Embryonic facial prominence (tissue), 1 donor: Measurements from ENCODE around the gene CYP39A1.

Experiments used
- DNase-seq: peaks from one replicate; pipeline ENCODE4 v3.0.0-alpha.2; 2016; ENCODE audit errors: extremely low spot score

CYP39A1 gene, protein sequence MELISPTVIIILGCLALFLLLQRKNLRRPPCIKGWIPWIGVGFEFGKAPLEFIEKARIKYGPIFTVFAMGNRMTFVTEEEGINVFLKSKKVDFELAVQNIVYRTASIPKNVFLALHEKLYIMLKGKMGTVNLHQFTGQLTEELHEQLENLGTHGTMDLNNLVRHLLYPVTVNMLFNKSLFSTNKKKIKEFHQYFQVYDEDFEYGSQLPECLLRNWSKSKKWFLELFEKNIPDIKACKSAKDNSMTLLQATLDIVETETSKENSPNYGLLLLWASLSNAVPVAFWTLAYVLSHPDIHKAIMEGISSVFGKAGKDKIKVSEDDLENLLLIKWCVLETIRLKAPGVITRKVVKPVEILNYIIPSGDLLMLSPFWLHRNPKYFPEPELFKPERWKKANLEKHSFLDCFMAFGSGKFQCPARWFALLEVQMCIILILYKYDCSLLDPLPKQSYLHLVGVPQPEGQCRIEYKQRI

DNA sequence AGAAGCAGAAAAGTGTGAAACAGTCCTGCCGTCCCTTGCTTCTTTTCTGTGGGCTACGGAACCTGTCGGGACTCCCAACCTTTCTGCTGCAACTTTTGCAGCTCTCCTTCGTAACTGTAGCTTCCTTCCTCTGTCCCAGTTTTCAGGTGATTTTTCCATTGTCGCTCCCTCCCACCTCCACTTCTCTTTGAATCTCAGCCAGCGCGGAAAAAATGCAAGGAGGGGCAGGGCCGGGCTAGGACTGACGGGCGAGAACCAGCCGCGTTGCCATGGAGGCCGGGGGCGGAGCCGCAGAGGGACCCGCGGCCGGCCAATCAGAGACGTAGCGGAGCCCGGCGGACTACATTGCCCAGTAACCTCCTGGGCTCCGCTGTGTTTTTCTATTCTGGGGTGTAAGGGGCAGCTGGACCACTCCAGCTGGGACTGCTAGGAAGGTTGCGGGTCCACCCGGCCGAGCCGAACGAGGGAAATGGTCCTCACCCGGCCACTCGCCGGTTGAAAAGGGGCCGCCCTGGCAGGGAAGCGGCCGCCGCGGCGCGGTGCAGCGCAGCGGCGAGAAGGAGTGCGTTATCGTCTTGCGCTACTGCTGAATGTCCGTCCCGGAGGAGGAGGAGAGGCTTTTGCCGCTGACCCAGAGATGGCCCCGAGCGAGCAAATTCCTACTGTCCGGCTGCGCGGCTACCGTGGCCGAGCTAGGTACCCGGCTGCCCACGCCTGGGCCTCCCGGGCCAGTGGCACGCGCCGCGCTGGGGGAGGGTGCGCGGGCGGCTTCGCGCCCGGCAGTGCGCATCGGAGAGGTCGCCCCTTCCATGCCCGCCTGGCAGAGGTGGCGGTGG, at the start of gene CYP39A1, which contains the start of gene SLC25A27:
Gene CYP39A1 (minus strand): TSS at position 216 of the 836 bp plus-strand sequence. CDS start 236 bp downstream, outside the sequence.
Gene SLC25A27 (plus strand): TSS at position 373 of the 836 bp plus-strand sequence. CDS start 218 bp downstream, at position 591.
- peak; percentile 84 for DNase-seq

DNA sequence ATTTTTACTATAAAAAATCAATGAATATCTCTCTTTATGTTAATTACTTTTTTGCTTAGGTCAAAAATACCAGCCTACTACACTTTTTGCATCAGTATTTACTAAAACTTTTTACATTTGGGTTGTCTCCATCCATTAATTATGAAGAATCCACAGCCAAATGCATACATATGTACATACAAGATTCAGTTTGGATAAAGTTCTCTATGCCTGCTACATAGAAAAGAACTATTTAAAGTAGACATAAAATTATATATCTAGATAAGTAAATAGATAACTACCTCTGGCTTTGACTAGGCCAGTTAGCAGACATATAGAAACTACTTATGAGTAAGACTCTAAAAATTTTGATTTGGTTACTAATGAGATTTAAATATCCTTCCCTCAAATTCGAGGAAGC, 47.4 kb upstream of the CYP39A1 start:
- DNase-seq: no peak

DNA sequence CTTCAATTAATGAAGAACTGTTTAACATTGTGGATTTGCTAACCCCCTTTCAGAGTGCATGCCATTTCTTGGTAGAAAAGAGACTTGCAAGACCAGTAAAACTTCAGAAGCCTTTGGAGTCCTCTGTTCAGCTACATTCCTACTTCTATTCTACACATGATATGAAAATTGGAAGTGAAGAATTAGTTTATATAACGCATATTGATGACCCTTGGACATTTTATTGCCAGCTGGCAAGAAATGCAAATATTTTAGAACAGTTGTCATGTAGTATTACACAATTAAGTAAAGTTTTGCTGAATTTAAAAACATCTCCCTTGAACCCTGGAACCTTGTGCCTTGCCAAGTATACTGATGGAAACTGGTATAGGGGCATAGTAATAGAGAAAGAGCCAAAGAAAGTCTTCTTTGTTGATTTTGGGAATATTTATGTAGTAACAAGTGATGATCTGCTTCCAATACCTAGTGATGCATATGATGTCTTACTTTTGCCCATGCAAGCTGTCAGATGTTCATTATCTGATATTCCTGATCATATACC, 38.4 kb upstream of the CYP39A1 start:
- no peak for DNase-seq

DNA sequence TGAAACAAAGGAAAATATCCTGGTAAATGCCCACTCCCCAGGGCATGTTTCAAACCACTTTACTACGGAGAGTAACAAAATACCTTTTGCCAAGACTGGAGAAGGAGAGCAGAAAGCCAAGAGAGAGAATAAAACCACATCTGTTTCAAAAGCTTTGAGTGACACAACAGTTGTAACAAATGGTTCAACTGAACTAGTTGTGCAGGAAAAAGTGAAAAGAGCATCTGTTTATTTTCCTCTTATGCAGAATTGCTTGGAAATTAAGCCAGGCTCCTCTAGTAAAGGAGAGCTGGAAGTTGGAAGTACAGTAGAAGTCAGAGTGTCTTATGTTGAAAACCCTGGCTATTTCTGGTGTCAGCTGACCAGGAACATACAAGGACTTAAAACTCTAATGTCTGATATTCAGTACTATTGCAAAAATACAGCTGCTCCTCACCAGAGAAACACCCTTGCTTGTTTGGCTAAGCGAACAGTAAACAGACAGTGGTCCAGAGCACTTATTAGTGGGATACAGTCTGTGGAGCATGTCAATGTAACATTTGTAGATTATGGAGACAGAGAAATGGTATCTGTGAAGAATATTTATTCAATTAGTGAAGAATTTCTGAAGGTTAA, 37.6 kb upstream of the CYP39A1 start:
- no peak for DNase-seq

DNA sequence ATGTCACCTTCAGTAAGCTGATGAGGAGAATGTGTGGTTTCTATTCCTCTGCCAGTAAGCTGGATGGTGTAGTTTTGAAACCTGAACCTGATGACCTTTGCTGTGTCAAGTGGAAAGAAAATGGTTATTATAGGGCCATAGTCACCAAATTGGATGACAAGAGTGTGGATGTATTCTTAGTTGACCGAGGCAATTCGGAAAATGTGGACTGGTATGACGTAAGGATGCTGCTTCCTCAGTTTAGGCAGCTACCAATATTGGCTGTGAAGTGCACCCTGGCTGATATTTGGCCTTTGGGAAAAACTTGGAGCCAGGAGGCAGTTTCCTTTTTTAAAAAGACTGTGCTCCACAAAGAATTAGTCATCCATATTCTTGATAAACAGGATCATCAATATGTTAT, 37.0 kb upstream of the CYP39A1 start:
- no peak for DNase-seq

DNA sequence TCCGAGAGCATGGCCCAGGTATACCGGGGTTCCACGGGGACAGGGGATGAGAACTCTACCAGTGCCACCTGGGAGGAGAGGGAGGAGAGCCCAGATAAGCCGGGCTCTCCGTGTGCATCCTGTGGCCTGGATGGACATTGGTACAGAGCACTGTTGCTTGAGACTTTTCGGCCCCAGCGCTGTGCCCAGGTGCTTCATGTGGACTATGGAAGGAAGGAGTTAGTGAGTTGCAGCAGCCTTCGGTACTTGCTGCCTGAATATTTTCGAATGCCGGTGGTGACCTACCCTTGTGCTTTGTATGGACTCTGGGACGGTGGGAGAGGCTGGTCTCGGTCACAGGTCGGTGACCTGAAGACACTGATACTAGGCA, 36.3 kb upstream of the CYP39A1 start:
- DNase-seq: no peak

DNA sequence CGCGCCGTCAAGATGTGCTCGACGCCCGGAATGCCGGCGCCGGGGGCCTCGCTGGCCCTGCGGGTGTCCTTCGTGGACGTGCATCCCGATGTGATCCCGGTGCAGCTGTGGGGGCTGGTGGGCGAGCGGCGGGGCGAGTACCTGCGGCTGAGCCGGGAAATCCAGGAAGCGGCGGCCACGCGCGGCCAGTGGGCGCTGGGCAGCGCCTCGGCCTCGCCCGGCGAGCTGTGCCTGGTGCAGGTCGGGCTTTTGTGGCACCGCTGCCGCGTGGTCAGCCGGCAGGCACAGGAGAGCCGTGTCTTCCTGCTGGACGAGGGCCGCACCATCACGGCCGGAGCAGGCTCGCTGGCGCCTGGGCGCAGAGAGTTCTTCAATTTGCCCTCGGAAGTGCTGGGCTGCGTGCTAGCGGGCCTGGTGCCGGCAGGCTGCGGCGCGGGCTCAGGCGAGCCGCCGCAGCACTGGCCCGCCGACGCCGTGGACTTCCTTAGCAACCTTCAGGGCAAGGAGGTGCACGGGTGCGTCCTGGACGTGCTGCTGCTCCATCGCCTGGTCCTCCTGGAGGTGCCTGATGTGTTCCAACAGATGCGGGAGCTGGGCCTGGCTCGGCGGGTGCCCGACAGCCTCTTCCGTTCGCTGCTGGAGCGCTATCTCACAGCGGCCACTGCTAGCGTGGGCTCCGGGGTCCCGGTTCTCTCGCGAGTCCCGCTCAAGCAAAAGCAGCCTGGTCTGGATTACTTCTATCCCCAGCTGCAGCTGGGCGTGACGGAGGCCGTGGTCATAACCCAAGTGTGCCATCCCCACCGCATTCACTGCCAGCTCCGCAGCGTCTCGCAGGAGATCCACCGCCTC, 35.7 kb upstream of the CYP39A1 start:
- no peak for DNase-seq

DNA sequence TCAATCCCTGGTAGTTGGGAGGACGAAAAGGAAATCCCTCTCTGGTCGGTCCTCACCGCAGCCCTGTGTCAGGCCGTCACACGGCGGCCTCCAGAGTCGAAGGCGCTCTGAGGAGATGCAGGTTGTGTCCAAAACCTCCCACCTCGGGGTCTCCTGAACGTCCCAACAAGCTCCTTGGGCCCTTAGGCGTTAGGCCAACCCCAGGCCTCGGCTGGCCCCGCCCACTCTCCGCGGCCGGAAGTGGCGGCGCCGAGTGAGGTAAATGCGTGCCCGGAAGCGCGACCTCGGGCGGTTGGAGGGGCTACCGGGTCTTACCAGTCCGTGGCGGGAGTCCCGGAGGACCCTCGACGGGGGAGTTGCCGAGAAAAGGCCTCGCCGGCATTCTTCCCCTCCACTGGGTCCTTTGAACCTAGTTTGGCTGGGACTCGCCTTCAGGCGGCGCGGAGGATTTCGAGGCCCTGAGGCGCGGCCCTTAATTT, 35.0 kb upstream of the CYP39A1 start, which contains the start of gene TDRD6:
Gene TDRD6 (plus strand): TSS at position 267 of the 479 bp plus-strand sequence. CDS start 244 bp downstream, outside the sequence.
- DNase-seq: no peak

DNA sequence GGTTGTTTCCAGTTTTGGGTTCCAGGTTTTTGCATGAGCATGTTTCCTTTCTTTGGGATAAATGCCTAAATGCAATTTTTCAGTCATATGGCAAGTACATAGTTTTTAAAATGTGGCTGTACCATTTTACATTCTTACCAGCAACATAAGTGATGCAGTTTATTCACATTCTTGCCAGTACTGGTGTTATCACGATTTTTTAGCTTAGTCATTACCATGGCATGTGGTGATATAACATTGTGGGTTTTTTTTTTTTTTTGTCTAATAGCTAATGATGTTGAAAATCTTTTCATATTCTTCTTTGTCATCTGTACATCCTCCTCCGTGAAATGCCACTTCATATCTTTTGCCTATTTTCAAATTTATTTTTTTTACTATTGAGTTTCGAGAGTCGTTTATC, 32.2 kb upstream of the CYP39A1 start:
- DNase-seq: no peak

DNA sequence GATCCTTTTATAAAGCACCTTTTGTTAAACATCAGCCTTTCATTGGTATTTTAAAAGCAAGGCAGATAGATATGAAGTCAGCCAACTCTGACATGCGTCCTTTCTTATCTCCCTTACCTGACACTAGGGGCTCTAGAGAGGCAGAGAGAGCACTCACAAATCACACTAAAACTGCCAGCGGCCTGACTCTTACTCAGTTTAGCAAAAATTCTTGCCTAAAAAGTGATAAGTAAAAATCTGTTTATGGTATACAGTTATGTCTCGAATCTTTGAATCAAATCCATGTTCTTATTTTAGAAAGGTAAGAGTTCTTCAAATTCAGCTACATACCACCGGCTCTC, 24.7 kb upstream of the CYP39A1 start:
- no peak for DNase-seq

DNA sequence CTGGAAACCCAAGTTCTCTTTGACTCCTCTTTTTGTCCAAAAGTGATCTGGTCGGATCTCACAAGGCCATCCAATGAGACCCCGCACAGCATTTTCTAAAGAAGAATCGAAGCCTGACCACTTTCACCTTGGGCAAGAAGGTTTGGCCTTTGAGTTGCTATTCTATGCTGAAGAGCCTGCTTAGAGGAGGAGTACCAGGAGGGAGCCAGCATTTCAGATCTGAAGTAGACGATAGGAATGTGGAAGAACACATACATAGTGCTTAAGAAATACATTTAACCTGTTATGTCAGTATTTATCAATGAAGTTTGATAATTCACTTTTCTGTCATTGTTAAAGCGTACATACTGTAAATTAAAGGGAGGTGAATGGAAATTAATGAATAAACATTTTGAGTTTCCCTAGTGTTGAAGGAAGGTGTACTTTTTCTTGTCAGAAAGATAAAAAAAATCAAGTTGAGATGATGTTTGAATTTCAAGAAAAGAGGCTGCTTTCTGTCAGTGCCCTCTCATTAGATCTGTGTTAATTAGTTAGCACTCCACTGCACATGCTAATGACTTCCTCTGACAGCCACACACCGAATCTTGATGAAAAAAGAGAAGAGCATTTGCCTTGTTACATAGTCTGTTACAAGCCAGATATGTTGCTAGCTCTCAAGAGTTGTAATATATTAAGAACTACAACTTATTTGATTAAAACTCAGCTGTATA, 24.1 kb upstream of the CYP39A1 start:
- no peak for DNase-seq

DNA sequence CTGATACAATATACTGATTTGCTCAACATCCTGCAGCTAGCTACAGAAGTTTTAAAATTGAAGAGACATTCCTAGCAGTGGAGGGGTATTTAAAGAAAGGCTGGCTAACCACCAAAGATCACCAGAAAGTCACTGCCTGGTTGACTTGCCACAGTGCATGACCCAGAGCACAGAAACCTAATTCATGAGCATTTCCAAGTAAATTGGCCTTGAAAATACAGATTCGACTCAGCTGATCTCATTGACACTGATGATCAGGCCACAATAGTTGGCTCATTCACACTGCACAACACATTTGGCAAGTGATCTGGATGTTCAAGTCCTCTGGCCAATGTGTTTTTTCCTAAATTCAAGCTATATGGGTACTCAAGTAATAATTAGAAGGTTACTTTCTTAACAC, 21.8 kb upstream of the CYP39A1 start:
- DNase-seq: no peak

DNA sequence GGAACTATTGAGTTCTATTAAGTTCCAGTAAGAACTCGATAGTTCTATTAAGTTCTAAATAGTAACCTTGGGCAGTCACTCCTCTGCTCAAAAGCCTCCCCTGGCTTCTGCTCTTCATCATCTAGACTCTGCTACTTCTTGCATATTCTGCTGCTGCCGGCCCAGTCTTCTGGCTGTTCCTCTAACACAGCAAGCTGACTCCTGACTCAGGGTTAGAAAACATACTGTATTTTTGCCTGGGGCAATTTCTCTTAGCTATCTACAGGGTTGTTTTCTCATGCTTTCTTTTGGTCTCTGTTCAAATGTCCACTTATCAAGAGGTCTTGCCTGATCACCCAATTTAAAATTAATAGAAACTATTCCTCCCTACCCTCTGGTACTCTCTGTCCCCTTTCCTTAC, 14.8 kb upstream of the CYP39A1 start:
- no peak for DNase-seq

DNA sequence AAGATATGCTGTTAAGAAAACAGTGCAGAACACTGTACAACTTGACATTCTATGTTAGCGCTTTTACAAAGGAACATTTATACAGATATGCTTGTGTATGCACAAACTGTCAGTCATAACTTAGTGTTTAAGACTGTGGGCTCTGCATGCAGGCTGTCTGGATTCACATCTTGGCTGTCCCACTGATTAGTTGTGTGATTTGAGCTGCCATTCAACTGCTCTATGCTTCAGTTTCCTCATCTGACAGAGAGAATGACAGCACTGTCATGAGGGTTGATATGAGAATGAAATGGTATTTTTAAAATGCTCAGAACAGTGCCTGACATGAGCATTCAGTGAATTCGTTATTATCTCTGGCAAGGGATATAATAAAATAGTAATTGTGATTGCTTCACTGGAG, 8.9 kb upstream of the CYP39A1 start:
- DNase-seq: no peak

DNA sequence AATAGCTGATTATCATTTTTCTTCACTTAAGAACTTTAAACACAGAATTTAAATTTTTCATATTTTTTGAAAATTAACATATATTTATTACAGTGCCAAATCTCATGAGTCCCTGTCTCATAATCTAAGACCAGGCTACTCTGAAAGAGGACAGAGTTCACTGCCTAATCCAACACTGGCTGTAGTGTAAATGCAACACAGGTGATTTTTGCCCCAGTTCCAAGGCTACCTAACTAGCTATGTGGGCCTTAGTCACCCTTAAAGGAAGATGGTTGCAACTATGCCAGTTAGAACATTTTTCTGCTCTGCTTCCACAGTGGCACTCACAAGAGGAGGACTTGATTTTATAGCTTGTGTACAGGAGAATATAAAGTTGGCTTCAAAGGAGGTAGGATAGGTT, 5.0 kb upstream of the CYP39A1 start:
- DNase-seq: no peak

DNA sequence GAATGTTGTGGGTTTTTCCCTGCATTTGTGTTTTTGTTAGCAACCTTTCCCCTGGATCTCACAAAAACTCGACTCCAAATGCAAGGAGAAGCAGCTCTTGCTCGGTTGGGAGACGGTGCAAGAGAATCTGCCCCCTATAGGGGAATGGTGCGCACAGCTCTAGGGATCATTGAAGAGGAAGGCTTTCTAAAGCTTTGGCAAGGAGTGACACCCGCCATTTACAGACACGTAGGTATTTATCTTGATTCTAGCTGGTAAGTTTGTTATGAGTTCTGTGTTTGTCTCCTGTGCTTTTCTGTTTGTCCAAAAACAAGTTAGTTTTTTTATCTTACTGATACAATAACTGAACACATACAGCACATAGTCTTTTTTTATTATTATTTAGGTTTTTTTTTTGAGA, 3.2 kb upstream of the CYP39A1 start:
- DNase-seq: no peak

DNA sequence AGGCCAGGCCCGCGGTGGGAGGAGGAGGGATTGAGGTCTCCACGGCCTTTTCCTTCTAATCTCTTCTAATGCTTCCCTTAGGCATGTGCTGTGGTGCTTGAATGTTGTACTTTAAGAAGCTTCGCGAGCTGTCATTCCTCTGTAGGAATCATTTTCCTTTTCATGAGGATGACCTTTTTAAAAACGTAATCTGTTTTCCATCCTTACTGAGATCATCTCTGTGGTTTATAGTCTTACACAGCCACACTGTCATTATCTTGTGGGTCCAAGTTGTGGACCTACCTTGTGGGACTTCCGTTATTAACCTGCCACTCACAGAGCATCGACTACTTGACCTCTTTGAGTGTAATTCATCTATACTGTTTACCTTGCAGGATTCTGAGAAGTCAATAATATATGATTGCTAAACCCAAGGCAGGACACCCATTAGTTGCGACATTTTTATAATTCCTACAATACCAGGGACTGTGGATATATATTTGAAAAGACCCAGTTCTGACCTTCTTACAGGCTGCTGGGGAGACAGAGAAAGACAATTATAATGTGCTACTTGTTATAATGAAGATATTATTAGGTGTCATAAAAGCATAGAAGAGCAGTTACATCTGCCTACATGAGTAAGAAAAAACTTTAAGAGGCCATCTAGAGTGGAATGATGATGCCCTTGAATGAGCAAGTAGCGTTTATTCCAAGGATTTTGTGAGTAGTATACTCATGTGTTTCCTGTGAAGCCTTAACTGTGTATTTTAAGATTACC, 999 bp upstream of the CYP39A1 start:
- DNase-seq: no peak

DNA sequence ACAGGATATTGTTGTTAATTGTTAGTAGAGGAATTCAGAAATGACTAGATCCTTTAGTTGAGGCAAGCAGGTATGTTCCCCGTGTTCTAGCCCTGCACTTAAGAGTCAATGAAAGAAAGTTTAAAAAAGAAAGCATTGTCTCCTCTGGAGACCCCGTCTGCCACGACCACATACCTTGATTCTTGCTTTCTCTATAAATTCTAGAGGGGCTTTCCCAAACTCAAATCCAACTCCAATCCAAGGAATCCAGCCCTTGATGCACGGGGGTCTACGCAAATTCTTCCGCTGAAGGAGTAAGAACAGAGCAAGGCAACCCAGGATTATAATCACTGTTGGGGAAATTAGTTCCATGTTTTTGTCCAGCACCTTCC, 401 bp downstream of the CYP39A1 start:
- DNase-seq: peak; percentile 37

DNA sequence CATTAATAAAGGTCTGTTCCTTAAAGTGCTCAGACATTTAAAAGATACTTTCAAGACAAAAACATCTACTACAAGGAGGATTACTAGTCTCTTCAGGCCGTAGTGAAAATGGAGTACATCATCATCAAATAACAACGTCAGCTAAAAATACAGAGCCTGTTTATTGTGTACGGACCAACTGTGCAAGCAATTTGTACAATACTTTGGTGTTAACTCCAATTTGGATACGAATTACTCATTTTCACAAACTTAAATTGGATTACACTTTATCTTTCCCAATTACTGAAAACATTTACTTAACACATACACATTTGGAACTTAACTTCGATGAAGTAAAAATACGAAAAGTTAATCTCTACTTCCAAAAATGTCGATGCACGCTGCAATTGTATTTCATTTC, 802 bp downstream of the CYP39A1 start:
- DNase-seq: no peak

DNA sequence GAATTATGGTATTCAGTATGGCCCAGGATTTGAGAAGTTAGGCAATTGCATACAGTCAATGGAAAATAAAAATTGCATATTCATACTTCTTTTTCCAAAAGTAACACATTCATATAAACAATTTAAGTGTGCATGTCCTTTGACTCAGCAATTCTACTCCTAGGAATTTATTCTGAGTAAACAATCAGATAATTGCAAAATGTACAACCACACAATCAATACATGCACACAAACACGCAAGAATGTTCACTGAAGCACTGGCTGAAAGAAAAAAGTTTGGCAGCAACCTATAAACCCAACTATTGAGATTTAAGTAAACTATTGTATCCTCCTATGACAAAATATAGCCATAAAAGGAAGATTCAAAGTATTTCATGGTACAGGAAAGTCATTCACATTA, 1.6 kb downstream of the CYP39A1 start:
- no peak for DNase-seq
